ENCODE results near the gene ZNF764.

Gene ZNF764

GRCh38 chr16:30570636-30571444 lies 12.7 kb upstream of the ZNF764 start:
- DNase-seq (ENCODE audit: low read depth) = no peak

GRCh38 chr16:30569746-30570635 lies 11.8 kb upstream of the ZNF764 start:
- DNase-seq (ENCODE audit: low read depth) = no peak

- DNase-seq (ENCODE audit: low read depth) = no peak
Observed at GRCh38 chr16:30569281-30569680, 11.1 kb upstream of the ZNF764 start.

GRCh38 chr16:30567991-30568638 lies 9.9 kb upstream of the ZNF764 start:
- DNase-seq (ENCODE audit: low read depth) = no peak

- DNase-seq (ENCODE audit: low read depth) = no peak
Observed at GRCh38 chr16:30567160-30567990, 9.2 kb upstream of the ZNF764 start.

GRCh38 chr16:30566531-30566930 lies 8.4 kb upstream of the ZNF764 start:
- no peak for DNase-seq (ENCODE audit: low read depth)

- DNase-seq (ENCODE audit: low read depth) = no peak
Observed at GRCh38 chr16:30565984-30566383, 7.8 kb upstream of the ZNF764 start.

GRCh38 chr16:30565526-30565925 lies 7.4 kb upstream of the ZNF764 start:
- no peak for DNase-seq (ENCODE audit: low read depth)

GRCh38 chr16:30562021-30562420 lies 3.8 kb upstream of the ZNF764 start:
- DNase-seq (ENCODE audit: low read depth) = no peak

GRCh38 chr16:30561089-30561816 lies 3.1 kb upstream of the ZNF764 start:
- DNase-seq (ENCODE audit: low read depth) = no peak

- no peak for DNase-seq (ENCODE audit: low read depth)
Observed at GRCh38 chr16:30559690-30560089, 1.5 kb upstream of the ZNF764 start.

GRCh38 chr16:30558789-30559377 lies 709 bp upstream of the ZNF764 start:
- DNase-seq (ENCODE audit: low read depth) = no peak

- no peak for DNase-seq (ENCODE audit: low read depth)
Observed at GRCh38 chr16:30557707-30557956, 542 bp downstream of the ZNF764 start.

- no peak for DNase-seq (ENCODE audit: low read depth)
Observed at GRCh38 chr16:30556125-30556473, 2.1 kb downstream of the ZNF764 start.

- DNase-seq (ENCODE audit: low read depth) = no peak
Observed at GRCh38 chr16:30555315-30556124, 2.7 kb downstream of the ZNF764 start.

GRCh38 chr16:30554557-30555314 lies 3.4 kb downstream of the ZNF764 start:
- no peak for DNase-seq (ENCODE audit: low read depth)

GRCh38 chr16:30553393-30553899 lies 4.7 kb downstream of the ZNF764 start:
- DNase-seq (ENCODE audit: low read depth) = no peak

- DNase-seq (ENCODE audit: low read depth) = no peak
Observed at GRCh38 chr16:30552956-30553355, 5.2 kb downstream of the ZNF764 start.

- DNase-seq (ENCODE audit: low read depth) = no peak
Observed at GRCh38 chr16:30551781-30552180, 6.4 kb downstream of the ZNF764 start.

Measured in stimulated activated CD8-positive, alpha-beta memory T cell treated with anti-CD3 and anti-CD28 coated beads, Interleukin-15, amount 100 ng/mL, for 1 hour (primary cell).